Astrocyte (in vitro differentiated cells and primary cell): ENCODE results near the gene RAB3B. TPM values are rescaled to one million over a fixed set of nuclear protein-coding genes. Genes with fewer than 3 reads are reported as not detected.
"Not testable (repeated sequence)": the region's sequence is repeated elsewhere in the genome, so short reads cannot be mapped to it uniquely, and the experiment has no call there.

ENCODE experiments used
- DNase-seq: peaks from one replicate; pipeline ENCODE4 v3.0.0-alpha.2; 2010; ENCODE audit warnings: low read depth
- FAIRE-seq: peaks from 2 replicates; lab custom pipeline; 2011; peaks lifted over from hg19 to GRCh38; lab: Jason Lieb, UNC
- H2AFZ ChIP-seq: 2 replicates; pipeline ENCODE4 v1.6.0; 2012; ENCODE audit warnings: low read depth, low read length, inconsistent platforms
- H3K27ac ChIP-seq: 2 replicates; pipeline ENCODE4 v1.5.1; 2011; ENCODE audit warnings: low read depth, low read length, inconsistent platforms
- H3K27me3 ChIP-seq: 2 replicates; pipeline ENCODE4 v1.6.0; 2011; ENCODE audit warnings: low read length, inconsistent platforms; ENCODE audit not compliant: insufficient read depth
- H3K36me3 ChIP-seq: 2 replicates; pipeline ENCODE4 v1.5.1; 2011; ENCODE audit warnings: low read length, inconsistent platforms; ENCODE audit not compliant: insufficient read depth
- H3K4me1 ChIP-seq: 2 replicates; pipeline ENCODE4 v1.5.1; 2011; ENCODE audit warnings: low read length, inconsistent platforms; ENCODE audit not compliant: insufficient read depth
- H3K4me2 ChIP-seq: 2 replicates; pipeline ENCODE4 v1.6.0; 2012; ENCODE audit warnings: low read length, inconsistent platforms
- H3K4me3 ChIP-seq: 2 replicates; pipeline ENCODE4 v1.5.1; 2011; ENCODE audit warnings: low read depth, mild to moderate bottlenecking, low read length, inconsistent platforms; ENCODE audit not compliant: insufficient read depth
- H3K79me2 ChIP-seq: 2 replicates; pipeline ENCODE4 v1.6.0; 2012; ENCODE audit warnings: mild to moderate bottlenecking, low read length, inconsistent platforms; ENCODE audit not compliant: insufficient read depth
- H3K9ac ChIP-seq: 2 replicates; pipeline ENCODE4 v1.6.0; 2012; ENCODE audit warnings: mild to moderate bottlenecking, low read length, inconsistent platforms
- H3K9me3 ChIP-seq: 2 replicates; pipeline ENCODE4 v1.5.1; 2012; ENCODE audit warnings: low read depth, mild to moderate bottlenecking, low read length, inconsistent platforms; ENCODE audit not compliant: insufficient read depth
- H4K20me1 ChIP-seq: 2 replicates; pipeline ENCODE4 v1.6.0; 2012; ENCODE audit warnings: low read length, inconsistent platforms; ENCODE audit not compliant: insufficient read depth
- H3K27ac Mint-ChIP-seq: one replicate; pipeline ENCODE4 v1.8.0; 2021; ENCODE audit warnings: mild to moderate bottlenecking, mixed read lengths; ENCODE audit not compliant: unreplicated experiment
- H3K27me3 Mint-ChIP-seq: one replicate; pipeline ENCODE4 v1.8.0; 2021; ENCODE audit warnings: low read depth, mixed read lengths; ENCODE audit not compliant: unreplicated experiment
- H3K36me3 Mint-ChIP-seq: one replicate; pipeline ENCODE4 v1.8.0; 2021; ENCODE audit warnings: low read depth, mixed read lengths; ENCODE audit not compliant: unreplicated experiment
- H3K4me1 Mint-ChIP-seq: one replicate; pipeline ENCODE4 v1.8.0; 2021; ENCODE audit warnings: low read depth, mixed read lengths; ENCODE audit not compliant: unreplicated experiment
- H3K4me3 Mint-ChIP-seq: one replicate; pipeline ENCODE4 v1.8.0; 2021; ENCODE audit warnings: mild to moderate bottlenecking, moderate library complexity, mixed read lengths; ENCODE audit not compliant: unreplicated experiment
- H3K9me3 Mint-ChIP-seq: one replicate; pipeline ENCODE4 v1.8.0; 2021; ENCODE audit warnings: mild to moderate bottlenecking, mixed read lengths; ENCODE audit not compliant: unreplicated experiment
- EZH2 ChIP-seq: IDR thresholded peaks from 2 replicates; pipeline ENCODE4 v1.6.1; 2012; ENCODE audit warnings: mild to moderate bottlenecking, low read length, inconsistent platforms; ENCODE audit not compliant: insufficient read depth
- total RNA-seq: library from RNA; stranded (reverse); gene quantifications from 2 replicates; pipeline ENCODE4 v1.2.1, GENCODE V29; 2021
- TF ChIP-seq, protein P1 (sequence below): IDR thresholded peaks from 2 replicates; pipeline ENCODE4 v1.5.1; 2011; ENCODE audit warnings: low read depth, mild to moderate bottlenecking, inconsistent platforms, low read length, moderate library complexity; ENCODE audit not compliant: insufficient read depth

Gene RAB3B
- total RNA-seq, 1 donor from 2014 or later, result 49.2 TPM

DNA sequence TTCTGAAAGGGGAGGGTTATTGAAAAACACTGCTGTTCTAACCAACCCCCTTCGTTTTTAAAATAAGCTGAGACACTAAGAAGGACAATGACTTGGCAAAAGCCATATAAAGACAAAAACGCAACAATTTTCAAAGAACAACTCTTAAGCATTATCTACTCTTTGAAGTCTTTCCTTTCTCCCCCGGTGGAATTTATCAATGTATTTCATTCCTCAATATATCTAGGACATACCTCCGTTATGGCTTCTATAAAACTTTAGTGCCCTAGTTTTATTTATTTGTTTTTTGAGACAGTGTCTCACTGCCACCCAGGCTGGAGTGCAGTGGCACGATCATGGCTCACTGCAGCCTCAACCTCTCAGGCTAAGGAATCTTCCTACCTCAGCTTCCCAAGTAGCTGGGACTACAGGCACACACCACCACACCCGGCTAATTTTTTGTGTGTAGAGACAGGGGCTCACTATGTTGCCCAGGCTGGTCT, 115.2 kb downstream of the RAB3B start:
- Histone ChIP-seq H3K9me3 (no peaks in the 10 kb centered on the region), H3K79me2 (peaks cover 80% of the 10 kb centered on the region), H3K36me3 (no peaks in the 10 kb centered on the region), H3K9ac (no peak overlapping the region), H3K4me2 (peak overlapping the region; percentile 49), H3K27ac (no peak overlapping the region), H2AFZ (no peak overlapping the region), H3K4me1 (peaks cover 12% of the 10 kb centered on the region), H3K4me3 (no peak overlapping the region), H3K27me3 (no peaks in the 10 kb centered on the region), H4K20me1 (peaks cover 38% of the 10 kb centered on the region)
- Mint-ChIP-seq H3K9me3 (no peaks in the 10 kb centered on the region), H3K27ac (peak overlapping the region; percentile 59), H3K4me3 (no peak overlapping the region), H3K4me1 (peaks cover 12% of the 10 kb centered on the region), H3K27me3 (no peaks in the 10 kb centered on the region), H3K36me3 (no peaks in the 10 kb centered on the region)
- no peak for FAIRE-seq
- TF ChIP-seq EZH2, result no peak
- DNase-seq, result no peak

DNA sequence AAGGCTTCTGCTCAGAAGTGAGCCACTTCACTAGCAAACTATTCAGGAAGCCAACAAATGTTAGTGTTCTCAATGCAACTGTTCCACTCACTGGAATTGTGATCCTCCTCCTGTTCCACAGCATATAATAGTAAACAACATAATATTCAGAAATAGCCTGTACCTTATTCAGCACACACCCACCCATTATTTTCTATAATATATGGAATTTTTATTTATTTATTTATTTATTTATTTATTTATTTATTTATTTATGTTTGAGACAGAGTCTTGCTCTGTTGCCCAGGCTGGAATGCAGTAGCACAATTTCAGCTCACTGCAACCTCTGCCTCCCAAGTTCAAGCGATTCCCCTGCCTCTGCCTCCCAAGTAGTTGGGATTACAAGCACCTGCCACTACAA, 117.2 kb downstream of the RAB3B start:
- H4K20me1 ChIP-seq, result peaks cover 53% of the 10 kb centered on the region
- H2AFZ ChIP-seq, H3K9me3 Mint-ChIP-seq, DNase-seq, FAIRE-seq, H3K36me3 ChIP-seq, H3K36me3 Mint-ChIP-seq, H3K27ac Mint-ChIP-seq, H3K9me3 ChIP-seq, H3K9ac ChIP-seq, H3K27me3 ChIP-seq, H3K27me3 Mint-ChIP-seq, H3K4me1 ChIP-seq, H3K4me3 ChIP-seq, H3K4me3 Mint-ChIP-seq, H3K27ac ChIP-seq, H3K4me2 ChIP-seq: not testable (repeated sequence)
- peaks cover 12% of the 10 kb centered on the region for H3K4me1 Mint-ChIP-seq
- H3K79me2 ChIP-seq, result peaks cover 98% of the 10 kb centered on the region

DNA sequence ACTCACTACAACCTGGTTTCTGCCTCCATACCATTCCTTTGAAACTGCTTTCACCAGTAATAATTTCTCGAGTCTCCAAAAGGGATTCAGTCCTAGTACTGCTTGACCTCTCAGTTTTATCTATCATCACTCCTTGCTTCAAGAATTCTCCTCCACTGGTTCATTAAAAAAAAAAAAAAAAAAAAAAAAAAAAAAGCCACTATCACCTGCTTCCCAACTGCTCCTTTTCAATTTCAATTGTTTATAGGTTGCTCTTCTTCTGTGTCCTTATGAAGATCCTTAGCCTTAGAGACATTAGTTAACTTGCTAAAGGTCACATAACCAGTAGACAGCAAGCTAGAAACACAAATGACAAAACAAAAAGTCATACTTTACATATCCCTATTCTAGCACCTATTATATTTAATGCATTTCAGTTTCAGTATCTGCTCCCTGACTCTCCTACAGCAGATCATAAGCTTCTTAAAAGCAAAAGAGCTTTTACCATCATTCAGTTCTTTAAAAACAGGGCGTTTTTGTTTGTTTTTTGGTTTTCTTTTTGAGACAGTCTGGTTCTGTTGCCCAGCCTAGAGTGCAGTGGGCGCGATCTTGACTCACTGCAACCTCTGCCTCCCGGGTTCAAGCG, 119.0 kb downstream of the RAB3B start:
- Histone ChIP-seq H2AFZ (no peak overlapping the region), H3K27ac (no peak overlapping the region), H3K4me2 (no peak overlapping the region), H3K27me3 (no peaks in the 10 kb centered on the region), H3K9ac (no peak overlapping the region), H3K9me3 (no peaks in the 10 kb centered on the region), H3K79me2 (peaks cover 98% of the 10 kb centered on the region), H4K20me1 (peaks cover 62% of the 10 kb centered on the region), H3K36me3 (no peaks in the 10 kb centered on the region), H3K4me1 (no peaks in the 10 kb centered on the region), H3K4me3 (no peak overlapping the region)
- H3K36me3 Mint-ChIP-seq, result no peaks in the 10 kb centered on the region
- FAIRE-seq, result no peak
- H3K27ac Mint-ChIP-seq, result no peak overlapping the region
- H3K4me3 Mint-ChIP-seq, result no peak overlapping the region
- H3K9me3 Mint-ChIP-seq, result no peaks in the 10 kb centered on the region
- no peaks in the 10 kb centered on the region for H3K27me3 Mint-ChIP-seq
- no peak for DNase-seq
- no peak for TF ChIP-seq EZH2
- TF ChIP-seq, protein P1, sequence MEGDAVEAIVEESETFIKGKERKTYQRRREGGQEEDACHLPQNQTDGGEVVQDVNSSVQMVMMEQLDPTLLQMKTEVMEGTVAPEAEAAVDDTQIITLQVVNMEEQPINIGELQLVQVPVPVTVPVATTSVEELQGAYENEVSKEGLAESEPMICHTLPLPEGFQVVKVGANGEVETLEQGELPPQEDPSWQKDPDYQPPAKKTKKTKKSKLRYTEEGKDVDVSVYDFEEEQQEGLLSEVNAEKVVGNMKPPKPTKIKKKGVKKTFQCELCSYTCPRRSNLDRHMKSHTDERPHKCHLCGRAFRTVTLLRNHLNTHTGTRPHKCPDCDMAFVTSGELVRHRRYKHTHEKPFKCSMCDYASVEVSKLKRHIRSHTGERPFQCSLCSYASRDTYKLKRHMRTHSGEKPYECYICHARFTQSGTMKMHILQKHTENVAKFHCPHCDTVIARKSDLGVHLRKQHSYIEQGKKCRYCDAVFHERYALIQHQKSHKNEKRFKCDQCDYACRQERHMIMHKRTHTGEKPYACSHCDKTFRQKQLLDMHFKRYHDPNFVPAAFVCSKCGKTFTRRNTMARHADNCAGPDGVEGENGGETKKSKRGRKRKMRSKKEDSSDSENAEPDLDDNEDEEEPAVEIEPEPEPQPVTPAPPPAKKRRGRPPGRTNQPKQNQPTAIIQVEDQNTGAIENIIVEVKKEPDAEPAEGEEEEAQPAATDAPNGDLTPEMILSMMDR, result no peak
- peaks cover 11% of the 10 kb centered on the region for H3K4me1 Mint-ChIP-seq
